HepG2 (cell line): ENCODE measurements around the gene ZNF225. TPM values are rescaled to one million over a fixed set of nuclear protein-coding genes. Genes with fewer than 3 reads are reported as not detected.
A peak's percentile ranks its signal among the peaks of the same experiment; 100 is the strongest.

ENCODE experiments used
- ADNP ChIP-seq: sonication (generic); formaldehyde crosslinking; IDR thresholded peaks from 2 replicates; pipeline ENCODE4 v1.4.0; 2020; ENCODE audit warnings: missing genetic modification reagents
- ATF7-NPFF ChIP-seq: sonication (generic); formaldehyde crosslinking; IDR thresholded peaks from 2 replicates; pipeline ENCODE4 v1.8.1; 2023; ENCODE audit warnings: mild to moderate bottlenecking, low read depth, missing genetic modification reagents, moderate library complexity
- CBX1 ChIP-seq: IDR thresholded peaks from one replicate; pipeline ENCODE4 v1.6.1; 2016; ENCODE audit warnings: antibody characterized with exemption, low read depth
- CHD2 ChIP-seq: IDR thresholded peaks from 2 replicates; pipeline ENCODE4 v1.6.1; 2011; ENCODE audit warnings: low read depth, low read length, improper control_type of control experiment
- EP300 ChIP-seq, 3 experiments: sonication (generic) in 1 of 3; formaldehyde crosslinking in 1 of 3; IDR thresholded peaks; 2 replicates each; pipeline versions ENCODE4 v1.5.1 to v1.6.1; 2011 to 2020; ENCODE audit warnings: low read depth in 2 of 3, low read length in 2 of 3, borderline replicate concordance in 1 of 3, improper control_type of control experiment in 1 of 3, mild to moderate bottlenecking in 1 of 3, missing genetic modification reagents in 1 of 3, moderate library complexity in 1 of 3
- FIP1L1 ChIP-seq: fragments of 200-400 bp; formaldehyde crosslinking; IDR thresholded peaks from 2 replicates; pipeline ENCODE4 v1.6.1; 2018; ENCODE audit warnings: low read depth, mild to moderate bottlenecking, low read length, moderate library complexity, borderline replicate concordance; ENCODE audit not compliant: insufficient read depth
- GLMP ChIP-seq: sonication (generic); formaldehyde crosslinking; IDR thresholded peaks from 2 replicates; pipeline ENCODE4 v1.9.0; 2021; ENCODE audit warnings: missing genetic modification reagents, mild to moderate bottlenecking, borderline replicate concordance
- IRX3 ChIP-seq: sonication (generic); formaldehyde crosslinking; IDR thresholded peaks from 2 replicates; pipeline ENCODE4 v1.8.1; 2023; ENCODE audit warnings: mild to moderate bottlenecking, low read depth, missing genetic modification reagents, borderline replicate concordance
- KDM5A ChIP-seq: fragments of 200-600 bp; sonication (generic); IDR thresholded peaks from 2 replicates; pipeline ENCODE4 v1.7.0; 2018; ENCODE audit warnings: antibody characterized with exemption, mild to moderate bottlenecking, low read length, borderline replicate concordance
- MAF1 ChIP-seq: sonication (generic); formaldehyde crosslinking; IDR thresholded peaks from 2 replicates; pipeline ENCODE4 v1.5.0; 2020; ENCODE audit warnings: missing genetic modification reagents, borderline replicate concordance
- MTF1 ChIP-seq: sonication (generic); formaldehyde crosslinking; IDR thresholded peaks from 2 replicates; pipeline ENCODE4 v1.5.0; 2020; ENCODE audit warnings: missing genetic modification reagents
- PHF5A ChIP-seq: IDR thresholded peaks from one replicate; pipeline ENCODE4 v1.6.1; 2018; ENCODE audit warnings: low read depth, missing genetic modification reagents; ENCODE audit not compliant: unreplicated experiment
- PPARG ChIP-seq: conservative IDR thresholded peaks from 2 replicates; pipeline ENCODE4 v1.6.1; 2016; ENCODE audit warnings: missing biosample characterization, missing genetic modification reagents
- REL ChIP-seq: sonication (generic); formaldehyde crosslinking; conservative IDR thresholded peaks from 2 replicates; pipeline ENCODE4 v1.8.0; 2022; ENCODE audit warnings: mild to moderate bottlenecking, missing genetic modification reagents, moderate library complexity
- TCF7 ChIP-seq: sonication (generic); IDR thresholded peaks from 2 replicates; pipeline ENCODE4 v1.6.1; 2016; ENCODE audit warnings: antibody characterized with exemption, low read depth
- YEATS4 ChIP-seq: sonication (generic); formaldehyde crosslinking; IDR thresholded peaks from 2 replicates; pipeline ENCODE4 v1.4.0; 2020; ENCODE audit warnings: missing genetic modification reagents, borderline replicate concordance
- ZBTB1 ChIP-seq: sonication (generic); formaldehyde crosslinking; IDR thresholded peaks from 2 replicates; pipeline ENCODE4 v1.4.0; 2020; ENCODE audit warnings: missing genetic modification reagents, borderline replicate concordance
- ZFP36L1 ChIP-seq: sonication (generic); formaldehyde crosslinking; IDR thresholded peaks from 2 replicates; pipeline ENCODE4 v1.8.0; 2022; ENCODE audit warnings: mild to moderate bottlenecking, missing genetic modification reagents, moderate library complexity
- ZIK1 ChIP-seq: sonication (generic); formaldehyde crosslinking; IDR thresholded peaks from 2 replicates; pipeline ENCODE4 v1.5.0; 2020; ENCODE audit warnings: mild to moderate bottlenecking, low read depth, missing genetic modification reagents, borderline replicate concordance
- ZNF235 ChIP-seq: sonication (generic); formaldehyde crosslinking; IDR thresholded peaks from 2 replicates; pipeline ENCODE4 v1.8.1; 2023; ENCODE audit warnings: mild to moderate bottlenecking, missing genetic modification reagents, borderline replicate concordance
- ZNF512 ChIP-seq: sonication (generic); formaldehyde crosslinking; IDR thresholded peaks from 2 replicates; pipeline ENCODE4 v1.4.0; 2020; ENCODE audit warnings: mild to moderate bottlenecking, missing genetic modification reagents
- ZNF543 ChIP-seq: sonication (generic); formaldehyde crosslinking; IDR thresholded peaks from 2 replicates; pipeline ENCODE4 v1.4.0; 2020; ENCODE audit warnings: mild to moderate bottlenecking, missing genetic modification reagents
- ZNF574 ChIP-seq: sonication (generic); formaldehyde crosslinking; IDR thresholded peaks from 2 replicates; pipeline ENCODE4 v1.4.0; 2020; ENCODE audit warnings: missing genetic modification reagents
- ZNF737 ChIP-seq: sonication (generic); formaldehyde crosslinking; IDR thresholded peaks from 2 replicates; pipeline ENCODE4 v1.5.0; 2020; ENCODE audit warnings: missing genetic modification reagents, mild to moderate bottlenecking, borderline replicate concordance
- ZNF780A ChIP-seq: sonication (generic); formaldehyde crosslinking; IDR thresholded peaks from 2 replicates; pipeline ENCODE4 v1.8.0; 2022; ENCODE audit warnings: mild to moderate bottlenecking, missing genetic modification reagents, moderate library complexity
- polyA plus RNA-seq, 8 experiments: library from polyadenylated mRNA; depleted of rRNA in 3 of 8; stranded (reverse) in 7 of 8; unstranded in 1 of 8; fragments of >200 nt; fragmentation: Illumina TruSeq in 4 of 8; extraction: Trizol in 4 of 8; gene quantifications; 2 replicates each; pipeline versions ENCODE4 v1.2.1 to v1.2.3, GENCODE V29; 2011 to 2016; ENCODE audit warnings: low read depth in 4 of 8, missing spikeins in 1 of 8, mixed read lengths in 1 of 8; ENCODE audit not compliant: insufficient read depth in 1 of 8
- total RNA-seq, 5 experiments: library from RNA; depleted of rRNA; stranded (reverse); fragments of >200 nt; fragmentation: Illumina TruSeq; extraction: Trizol; gene quantifications; 2 replicates each; pipeline ENCODE4 v1.2.3, GENCODE V29; 2016; ENCODE audit warnings: low read depth in 1 of 5

ZNF225 gene
- total and polyA plus RNA-seq, 2 of the 13 experiments (the other 11 are each of a cell fraction or from before 2014, with no cell fraction given) = 0.87 to 3.3 TPM

GRCh38 chr19:44113138-44113783 lies at the start of gene ZNF225 (continued):
- TF ChIP-seq ZNF574 (CRISPR knock-in tag) (peak; percentile 96), MTF1 (CRISPR knock-in tag) (no peak), ZIK1 (CRISPR knock-in tag) (0 out of 2 replicates have a peak, but pooled peaks have one; percentile 26), IRX3 (CRISPR knock-in tag) (no peak), KDM5A (no peak), ADNP (no peak), ZFP36L1 (CRISPR knock-in tag) (no peak), ZNF780A (CRISPR knock-in tag) (no peak), CHD2 (peak; percentile 80), EP300 (IDR thresholded peaks at IDR 0.05; ENCODE audit: low read depth in 2 of 2, low read length in 2 of 2) (peak in 1 of 2 experiments; percentile 27; a peak in 1 of 4 replicates), EP300 (CRISPR knock-in tag; IDR thresholded peaks at IDR 0.05; ENCODE audit: borderline replicate concordance) (no peak), REL (CRISPR knock-in tag) (no peak), PHF5A (no peak), ZNF737 (CRISPR knock-in tag) (no peak; the same call in 1 of the 2 replicates), ZNF543 (CRISPR knock-in tag) (no peak), ZBTB1 (CRISPR knock-in tag) (no peak), ATF7-NPFF (no peak), TCF7 (no peak), YEATS4 (CRISPR knock-in tag) (peak; percentile 67; the same call in 1 of the 2 replicates), CBX1 (no peak), FIP1L1 (no peak), GLMP (no peak), MAF1 (CRISPR knock-in tag) (no peak), ZNF512 (no peak), ZNF235 (CRISPR knock-in tag) (peak; percentile 53; the same call in 1 of the 2 replicates), PPARG (peak; percentile 50; the same call in 1 of the 2 replicates)
